KMS-11 (cell line): ENCODE results near the gene EME2.

Experiments
- H2AFZ ChIP-seq: fragments of 200-600 bp; sonication (generic); 2 replicates; pipeline ENCODE4 v1.6.1; 2016; ENCODE audit warnings: antibody characterized with exemption, mixed run types, low read depth
- H3K27ac ChIP-seq: fragments of 200-600 bp; sonication (generic); 2 replicates; pipeline ENCODE4 v1.6.1; 2016; ENCODE audit warnings: mild to moderate bottlenecking, mixed run types
- H3K27me3 ChIP-seq: fragments of 200-600 bp; sonication (generic); 2 replicates; pipeline ENCODE4 v1.6.1; 2017; ENCODE audit warnings: mild to moderate bottlenecking, low read depth, mixed run types, moderate library complexity; ENCODE audit not compliant: insufficient read depth
- H3K36me3 ChIP-seq: fragments of 200-600 bp; sonication (generic); 2 replicates; pipeline ENCODE4 v1.6.1; 2017; ENCODE audit warnings: mild to moderate bottlenecking, mixed run types; ENCODE audit not compliant: insufficient read depth
- H3K4me1 ChIP-seq: fragments of 200-600 bp; sonication (generic); 2 replicates; pipeline ENCODE4 v1.6.1; 2016; ENCODE audit warnings: mild to moderate bottlenecking, low read depth, mixed run types; ENCODE audit not compliant: poor library complexity, severe bottlenecking
- H3K4me2 ChIP-seq: fragments of 200-600 bp; sonication (generic); 2 replicates; pipeline ENCODE4 v1.7.0; 2016; ENCODE audit warnings: mild to moderate bottlenecking, mixed run types
- H3K4me3 ChIP-seq: fragments of 200-600 bp; sonication (generic); IDR thresholded peaks from 2 replicates; pipeline ENCODE4 v1.6.1; 2017; ENCODE audit warnings: low read depth, low read length, mixed read lengths; ENCODE audit not compliant: insufficient read depth
- H3K79me2 ChIP-seq: fragments of 200-600 bp; sonication (generic); 2 replicates; pipeline ENCODE4 v1.6.1; 2016; ENCODE audit warnings: low read depth, mixed run types; ENCODE audit not compliant: insufficient read depth
- H3K9ac ChIP-seq: fragments of 200-600 bp; sonication (generic); 2 replicates; pipeline ENCODE4 v1.6.1; 2016; ENCODE audit warnings: mild to moderate bottlenecking, mixed run types
- H4K20me1 ChIP-seq: fragments of 200-600 bp; sonication (generic); 2 replicates; pipeline ENCODE4 v1.6.1; 2016; ENCODE audit warnings: mild to moderate bottlenecking, mixed run types; ENCODE audit not compliant: insufficient read depth
- CTCF ChIP-seq: fragments of 200-600 bp; sonication (generic); conservative IDR thresholded peaks from 2 replicates; pipeline ENCODE4 v1.6.1; 2017; ENCODE audit warnings: low read depth, mild to moderate bottlenecking, antibody characterized with exemption, low read length, moderate library complexity, mixed read lengths

EME2 gene

GRCh38 chr16:1821861-1822611, 49.4 kb downstream of the EME2 start:
- H3K4me2 ChIP-seq: no peak overlapping the region
- H2AFZ ChIP-seq: no peak overlapping the region
- H3K36me3 ChIP-seq: no peaks in the 10 kb centered on the region
- peaks cover 8% of the 10 kb centered on the region for H3K4me1 ChIP-seq
- H3K27me3 ChIP-seq: no peaks in the 10 kb centered on the region
- H3K4me3 ChIP-seq: no peak overlapping the region
- no peak overlapping the region for H3K27ac ChIP-seq
- no peak for TF ChIP-seq CTCF
- no peaks in the 10 kb centered on the region for H4K20me1 ChIP-seq
- H3K79me2 ChIP-seq: 0 out of 2 replicates have a peak, but pooled peaks cover 5% of the 10 kb centered on the region
- H3K9ac ChIP-seq: no peak overlapping the region

- Histone ChIP-seq H2AFZ (no peak overlapping the region), H3K27me3 (no peaks in the 10 kb centered on the region), H4K20me1 (no peaks in the 10 kb centered on the region), H3K4me3 (no peak overlapping the region), H3K36me3 (no peaks in the 10 kb centered on the region), H3K4me1 (peaks cover 8% of the 10 kb centered on the region), H3K9ac (no peak overlapping the region), H3K79me2 (peaks cover 12% of the 10 kb centered on the region; the same call in 1 of the 2 replicates), H3K27ac (no peak overlapping the region), H3K4me2 (no peak overlapping the region)
- TF ChIP-seq CTCF: no peak
These were observed 50.2 kb downstream of the EME2 start for GRCh38 chr16:1822801-1823200.

- Histone ChIP-seq H3K79me2 (peaks cover 21% of the 10 kb centered on the region; the same call in 1 of the 2 replicates), H2AFZ (no peak overlapping the region), H3K4me3 (no peak overlapping the region), H3K27ac (no peak overlapping the region), H3K27me3 (no peaks in the 10 kb centered on the region), H4K20me1 (no peaks in the 10 kb centered on the region), H3K9ac (no peak overlapping the region), H3K4me1 (peaks cover 18% of the 10 kb centered on the region), H3K36me3 (no peaks in the 10 kb centered on the region), H3K4me2 (no peak overlapping the region)
- no peak for TF ChIP-seq CTCF
These were observed 51.2 kb downstream of the EME2 start for GRCh38 chr16:1823821-1824220.

GRCh38 chr16:1825381-1825863, 52.8 kb downstream of the EME2 start:
- H3K4me3 ChIP-seq: no peak overlapping the region
- 0 out of 2 replicates have a peak overlapping the region, but pooled peaks have one; percentile 24 for H2AFZ ChIP-seq
- H3K27ac ChIP-seq: no peak overlapping the region
- peaks cover 21% of the 10 kb centered on the region; the same call in 1 of the 2 replicates for H3K79me2 ChIP-seq
- peaks cover 24% of the 10 kb centered on the region for H3K4me1 ChIP-seq
- H3K36me3 ChIP-seq: no peaks in the 10 kb centered on the region
- H4K20me1 ChIP-seq: no peaks in the 10 kb centered on the region
- H3K9ac ChIP-seq: no peak overlapping the region; the same call in 1 of the 2 replicates
- H3K27me3 ChIP-seq: no peaks in the 10 kb centered on the region
- TF ChIP-seq CTCF: no peak
- H3K4me2 ChIP-seq: peak overlapping the region; percentile 80
